GM21717 (cell line): Measurements from ENCODE around the gene USP38.
"Not testable (repeated sequence)": the region's sequence is repeated elsewhere in the genome, so short reads cannot be mapped to it uniquely, and the experiment has no call there.

ENCODE experiments used
- ATAC-seq: cut with Tn5 transposase; IDR thresholded peaks from one replicate; pipeline ENCODE4 v1.9.1; 2021; ENCODE audit warnings: mild to moderate bottlenecking, moderate library complexity; ENCODE audit not compliant: unreplicated experiment

Gene USP38

GRCh38 chr4:143212566-143212965 is 27.8 kb downstream of the USP38 start:
- no peak for ATAC-seq

- no peak for ATAC-seq
Measured at GRCh38 chr4:143215873-143216272, 31.2 kb downstream of the USP38 start.

- no peak for ATAC-seq
Measured at GRCh38 chr4:143224255-143224654, 39.5 kb downstream of the USP38 start.

- no peak for ATAC-seq
Measured at GRCh38 chr4:143225167-143225566, 40.5 kb downstream of the USP38 start.

GRCh38 chr4:143230683-143231082 is 46.0 kb downstream of the USP38 start:
- no peak for ATAC-seq

- ATAC-seq: no peak
Measured at GRCh38 chr4:143232277-143232676, 47.6 kb downstream of the USP38 start.

GRCh38 chr4:143234153-143234552 is 49.4 kb downstream of the USP38 start:
- no peak for ATAC-seq

GRCh38 chr4:143237195-143237594 is 52.5 kb downstream of the USP38 start:
- ATAC-seq: not testable (repeated sequence)

GRCh38 chr4:143240939-143241679 is 56.4 kb downstream of the USP38 start:
- no peak for ATAC-seq

- ATAC-seq: no peak
Measured at GRCh38 chr4:143241892-143242291, 57.2 kb downstream of the USP38 start.

- no peak for ATAC-seq
Measured at GRCh38 chr4:143243041-143243440, 58.3 kb downstream of the USP38 start.

GRCh38 chr4:143246977-143247376 is 62.3 kb downstream of the USP38 start:
- ATAC-seq: no peak

GRCh38 chr4:143247866-143248265 is 63.1 kb downstream of the USP38 start:
- no peak for ATAC-seq

GRCh38 chr4:143248827-143249226 is 64.1 kb downstream of the USP38 start:
- no peak for ATAC-seq

GRCh38 chr4:143250617-143251016 is 65.9 kb downstream of the USP38 start:
- no peak for ATAC-seq

- no peak for ATAC-seq
Measured at GRCh38 chr4:143251348-143251747, 66.6 kb downstream of the USP38 start.

- ATAC-seq: no peak
Measured at GRCh38 chr4:143251779-143252178, 67.1 kb downstream of the USP38 start.

- no peak for ATAC-seq
Measured at GRCh38 chr4:143252478-143252877, 67.8 kb downstream of the USP38 start.

GRCh38 chr4:143253166-143253565 is 68.4 kb downstream of the USP38 start:
- no peak for ATAC-seq

GRCh38 chr4:143254491-143255226 is 69.9 kb downstream of the USP38 start:
- ATAC-seq: no peak

- no peak for ATAC-seq
Measured at GRCh38 chr4:143256456-143256855, 71.7 kb downstream of the USP38 start.

- no peak for ATAC-seq
Measured at GRCh38 chr4:143257356-143257755, 72.6 kb downstream of the USP38 start.
